WTC11 (cell line): ENCODE data around the gene SEMA3C. TPM values are rescaled to one million over a fixed set of nuclear protein-coding genes. Genes with fewer than 3 reads are reported as not detected.

Source experiments
- ATAC-seq: fragments of 200-7000 bp; cut with Tn5 transposase; 2 replicates; pipeline ENCODE4 v1.10.0; 2021; ENCODE audit warnings: mild to moderate bottlenecking, moderate library complexity
- CTCF ChIA-PET: fragments of 300-600 bp; sonication (Branson Sonifier 250); formaldehyde crosslinking; loops from one replicate; lab custom pipeline; 2021; ENCODE audit warnings: antibody characterized with exemption; lab: Charles Lee
- POLR2A ChIA-PET: fragments of 350-600 bp; sonication (Branson Sonifier 250); formaldehyde crosslinking; loops from one replicate; lab custom pipeline; 2021; ENCODE audit warnings: antibody characterized with exemption; lab: Charles Lee
- DNase-seq: peaks from one replicate; pipeline ENCODE4 v3.0.0; 2021; ENCODE audit warnings: low spot score
- H3K27ac Mint-ChIP-seq: 2 replicates; pipeline ENCODE4 v1.8.0; 2021; ENCODE audit warnings: mixed read lengths
- H3K27me3 Mint-ChIP-seq: 2 replicates; pipeline ENCODE4 v1.8.0; 2021; ENCODE audit warnings: low read depth, mild to moderate bottlenecking, moderate library complexity, mixed read lengths
- H3K36me3 Mint-ChIP-seq: 2 replicates; pipeline ENCODE4 v1.8.0; 2021; ENCODE audit warnings: mixed read lengths
- H3K4me1 Mint-ChIP-seq: 2 replicates; pipeline ENCODE4 v1.8.0; 2022; ENCODE audit warnings: mixed read lengths
- H3K4me3 Mint-ChIP-seq: 2 replicates; pipeline ENCODE4 v1.8.0; 2021; ENCODE audit warnings: mild to moderate bottlenecking, moderate library complexity, mixed read lengths
- H3K9me3 Mint-ChIP-seq: 2 replicates; pipeline ENCODE4 v1.8.0; 2021; ENCODE audit warnings: mixed read lengths
- CREB1 ChIP-seq: sonication (generic); formaldehyde crosslinking; IDR thresholded peaks from 2 replicates; pipeline ENCODE4 v1.8.0; 2023; ENCODE audit warnings: mild to moderate bottlenecking, missing genetic modification reagents
- IRF2 ChIP-seq: sonication (generic); formaldehyde crosslinking; IDR thresholded peaks from 2 replicates; pipeline ENCODE4 v1.8.0; 2022; ENCODE audit warnings: low read depth, missing genetic modification reagents, borderline replicate concordance
- NFE2L1 ChIP-seq: sonication (generic); formaldehyde crosslinking; IDR thresholded peaks from 2 replicates; pipeline ENCODE4 v1.8.1; 2023; ENCODE audit warnings: missing genetic modification reagents
- NR1H2 ChIP-seq: sonication (generic); formaldehyde crosslinking; IDR thresholded peaks from 2 replicates; pipeline ENCODE4 v1.9.0; 2021; ENCODE audit warnings: mild to moderate bottlenecking, moderate library complexity, missing genetic modification reagents
- NR2C2 ChIP-seq: sonication (generic); formaldehyde crosslinking; IDR thresholded peaks from 2 replicates; pipeline ENCODE4 v1.8.0; 2022; ENCODE audit warnings: mild to moderate bottlenecking, missing genetic modification reagents
- NR3C1 ChIP-seq: sonication (generic); formaldehyde crosslinking; conservative IDR thresholded peaks from 2 replicates; pipeline ENCODE4 v1.8.1; 2023; ENCODE audit warnings: low read depth, mild to moderate bottlenecking, missing genetic modification reagents
- RELA ChIP-seq: sonication (generic); formaldehyde crosslinking; IDR thresholded peaks from 2 replicates; pipeline ENCODE4 v1.8.1; 2022; ENCODE audit warnings: missing genetic modification reagents, mild to moderate bottlenecking, borderline replicate concordance
- ZNF416 ChIP-seq: fragments of 250-450 bp; sonication (Bioruptor Pico); IDR thresholded peaks from 2 replicates; pipeline ENCODE4 v1.9.0; 2021; ENCODE audit warnings: mild to moderate bottlenecking, inconsistent platforms
- total RNA-seq: library from RNA; stranded (reverse); gene quantifications from 3 replicates; pipeline ENCODE4 v1.2.3, GENCODE V29; 2021
- TF ChIP-seq, protein P1 (sequence below): fragments of 250-450 bp; sonication (Bioruptor Pico); IDR thresholded peaks from 2 replicates; pipeline ENCODE4 v1.9.0; 2021; ENCODE audit warnings: mild to moderate bottlenecking
- TF ChIP-seq, protein P2 (sequence below): sonication (generic); formaldehyde crosslinking; IDR thresholded peaks from 2 replicates; pipeline ENCODE4 v1.8.0; 2023; ENCODE audit warnings: missing genetic modification reagents, mild to moderate bottlenecking, borderline replicate concordance
- TF ChIP-seq, protein P3 (sequence below): sonication (generic); formaldehyde crosslinking; IDR thresholded peaks from 2 replicates; pipeline ENCODE4 v1.8.0; 2022; ENCODE audit warnings: mild to moderate bottlenecking, missing genetic modification reagents
- TF ChIP-seq, protein P4 (sequence below): sonication (generic); formaldehyde crosslinking; IDR thresholded peaks from 2 replicates; pipeline ENCODE4 v1.8.1; 2023; ENCODE audit warnings: mild to moderate bottlenecking, missing genetic modification reagents, borderline replicate concordance
- TF ChIP-seq, protein P5 (sequence below): sonication (generic); formaldehyde crosslinking; IDR thresholded peaks from 2 replicates; pipeline ENCODE4 v1.8.1; 2023; ENCODE audit warnings: mild to moderate bottlenecking, missing genetic modification reagents

Gene SEMA3C
- total RNA-seq, 1 experiment from 2014 or later = 2.1 TPM

DNA sequence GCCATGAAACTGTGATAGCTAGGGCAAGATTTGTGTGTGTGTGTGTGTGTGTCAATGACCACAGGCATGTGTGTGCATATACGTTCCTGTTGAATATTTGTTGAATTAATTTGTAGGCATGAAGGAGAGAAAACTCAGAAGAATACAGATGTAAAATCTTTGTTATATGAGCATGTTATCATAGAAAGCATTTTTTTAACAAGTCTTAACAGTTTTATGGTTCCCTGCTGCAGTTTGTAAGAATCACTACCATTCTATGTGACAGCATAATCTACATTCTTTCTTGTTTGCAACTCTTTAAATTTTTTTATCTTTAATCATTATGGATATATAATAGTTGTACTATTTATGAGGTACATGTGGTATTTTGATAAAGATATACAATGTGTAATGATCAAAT is 150.1 kb downstream of the SEMA3C start:
- H3K4me3 Mint-ChIP-seq = no peak overlapping the region

DNA sequence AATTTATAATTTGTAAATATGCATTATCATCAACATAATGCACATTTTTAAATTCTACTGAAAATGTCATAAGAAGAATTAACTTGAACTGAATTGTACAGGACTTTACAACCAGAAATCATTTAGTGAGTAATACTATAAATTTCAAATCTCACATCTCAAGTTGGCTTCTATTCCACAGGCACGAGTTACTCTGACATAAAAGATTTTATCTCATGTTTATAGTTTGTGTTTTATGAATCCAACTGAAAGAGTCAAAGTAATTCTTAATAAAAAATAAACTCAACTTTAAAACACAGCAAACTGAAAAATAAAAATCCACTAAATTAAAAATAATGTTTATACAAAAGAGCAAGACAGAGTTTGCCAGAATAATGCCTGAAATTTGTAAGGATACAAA is 151.2 kb downstream of the SEMA3C start:
- Mint-ChIP-seq H3K27ac (no peak overlapping the region), H3K36me3 (no peaks in the 10 kb centered on the region), H3K4me3 (no peak overlapping the region), H3K27me3 (peaks cover 72% of the 10 kb centered on the region), H3K9me3 (no peaks in the 10 kb centered on the region), H3K4me1 (peaks cover 56% of the 10 kb centered on the region)
- ATAC-seq (no peak), DNase-seq (no peak)
- ChIA-PET CTCF (no interaction called here), POLR2A (no interaction called here)
- TF ChIP-seq, protein P1, sequence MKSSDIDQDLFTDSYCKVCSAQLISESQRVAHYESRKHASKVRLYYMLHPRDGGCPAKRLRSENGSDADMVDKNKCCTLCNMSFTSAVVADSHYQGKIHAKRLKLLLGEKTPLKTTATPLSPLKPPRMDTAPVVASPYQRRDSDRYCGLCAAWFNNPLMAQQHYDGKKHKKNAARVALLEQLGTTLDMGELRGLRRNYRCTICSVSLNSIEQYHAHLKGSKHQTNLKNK (CRISPR knock-in tag) = no peak
- TF ChIP-seq CREB1 (CRISPR knock-in tag) (no peak), NR2C2 (CRISPR knock-in tag) (no peak)

More for the DNA sequence above, 150.1 kb downstream of the SEMA3C start:
- CTCF ChIA-PET = no interaction called here
- H3K4me1 Mint-ChIP-seq = peaks cover 45% of the 10 kb centered on the region
- peaks cover 74% of the 10 kb centered on the region for H3K27me3 Mint-ChIP-seq
- no peaks in the 10 kb centered on the region for H3K9me3 Mint-ChIP-seq
- H3K36me3 Mint-ChIP-seq = no peaks in the 10 kb centered on the region
- TF ChIP-seq, protein P2, sequence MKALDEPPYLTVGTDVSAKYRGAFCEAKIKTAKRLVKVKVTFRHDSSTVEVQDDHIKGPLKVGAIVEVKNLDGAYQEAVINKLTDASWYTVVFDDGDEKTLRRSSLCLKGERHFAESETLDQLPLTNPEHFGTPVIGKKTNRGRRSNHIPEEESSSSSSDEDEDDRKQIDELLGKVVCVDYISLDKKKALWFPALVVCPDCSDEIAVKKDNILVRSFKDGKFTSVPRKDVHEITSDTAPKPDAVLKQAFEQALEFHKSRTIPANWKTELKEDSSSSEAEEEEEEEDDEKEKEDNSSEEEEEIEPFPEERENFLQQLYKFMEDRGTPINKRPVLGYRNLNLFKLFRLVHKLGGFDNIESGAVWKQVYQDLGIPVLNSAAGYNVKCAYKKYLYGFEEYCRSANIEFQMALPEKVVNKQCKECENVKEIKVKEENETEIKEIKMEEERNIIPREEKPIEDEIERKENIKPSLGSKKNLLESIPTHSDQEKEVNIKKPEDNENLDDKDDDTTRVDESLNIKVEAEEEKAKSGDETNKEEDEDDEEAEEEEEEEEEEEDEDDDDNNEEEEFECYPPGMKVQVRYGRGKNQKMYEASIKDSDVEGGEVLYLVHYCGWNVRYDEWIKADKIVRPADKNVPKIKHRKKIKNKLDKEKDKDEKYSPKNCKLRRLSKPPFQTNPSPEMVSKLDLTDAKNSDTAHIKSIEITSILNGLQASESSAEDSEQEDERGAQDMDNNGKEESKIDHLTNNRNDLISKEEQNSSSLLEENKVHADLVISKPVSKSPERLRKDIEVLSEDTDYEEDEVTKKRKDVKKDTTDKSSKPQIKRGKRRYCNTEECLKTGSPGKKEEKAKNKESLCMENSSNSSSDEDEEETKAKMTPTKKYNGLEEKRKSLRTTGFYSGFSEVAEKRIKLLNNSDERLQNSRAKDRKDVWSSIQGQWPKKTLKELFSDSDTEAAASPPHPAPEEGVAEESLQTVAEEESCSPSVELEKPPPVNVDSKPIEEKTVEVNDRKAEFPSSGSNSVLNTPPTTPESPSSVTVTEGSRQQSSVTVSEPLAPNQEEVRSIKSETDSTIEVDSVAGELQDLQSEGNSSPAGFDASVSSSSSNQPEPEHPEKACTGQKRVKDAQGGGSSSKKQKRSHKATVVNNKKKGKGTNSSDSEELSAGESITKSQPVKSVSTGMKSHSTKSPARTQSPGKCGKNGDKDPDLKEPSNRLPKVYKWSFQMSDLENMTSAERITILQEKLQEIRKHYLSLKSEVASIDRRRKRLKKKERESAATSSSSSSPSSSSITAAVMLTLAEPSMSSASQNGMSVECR (CRISPR knock-in tag) = no peak
- no peak for TF ChIP-seq ZNF416 (CRISPR knock-in tag)
- no peak for TF ChIP-seq IRF2 (CRISPR knock-in tag)
- no peak for TF ChIP-seq NR1H2 (CRISPR knock-in tag)
- no peak for ATAC-seq
- no peak overlapping the region for H3K27ac Mint-ChIP-seq
- no peak for DNase-seq
- POLR2A ChIA-PET = no interaction called here

DNA sequence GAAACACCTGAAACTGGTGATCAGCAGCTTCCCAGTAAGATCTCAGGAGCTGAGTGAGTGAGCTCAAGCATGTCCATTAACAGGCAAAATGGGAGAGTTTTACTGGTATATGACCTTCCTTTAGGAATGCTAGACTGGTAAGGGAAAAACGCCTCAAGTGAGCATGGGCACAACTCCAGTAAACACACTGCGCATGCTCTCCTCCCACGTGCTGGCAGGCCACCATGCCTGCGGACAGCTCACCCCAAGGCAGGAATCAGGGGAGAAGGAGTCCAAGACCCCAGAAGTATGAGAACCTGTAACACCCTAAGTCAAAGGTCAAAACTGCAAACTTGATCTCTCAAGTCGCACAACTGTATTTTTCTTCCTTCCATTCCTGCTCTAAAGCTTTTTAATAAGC is 152.1 kb downstream of the SEMA3C start:
- ATAC-seq (no peak), DNase-seq (no peak)
- Mint-ChIP-seq H3K9me3 (no peaks in the 10 kb centered on the region), H3K4me1 (peaks cover 52% of the 10 kb centered on the region), H3K36me3 (no peaks in the 10 kb centered on the region), H3K27me3 (peaks cover 65% of the 10 kb centered on the region), H3K4me3 (no peak overlapping the region), H3K27ac (no peak overlapping the region)
- ChIA-PET CTCF (no interaction called here), POLR2A (no interaction called here)
- TF ChIP-seq, protein P3, sequence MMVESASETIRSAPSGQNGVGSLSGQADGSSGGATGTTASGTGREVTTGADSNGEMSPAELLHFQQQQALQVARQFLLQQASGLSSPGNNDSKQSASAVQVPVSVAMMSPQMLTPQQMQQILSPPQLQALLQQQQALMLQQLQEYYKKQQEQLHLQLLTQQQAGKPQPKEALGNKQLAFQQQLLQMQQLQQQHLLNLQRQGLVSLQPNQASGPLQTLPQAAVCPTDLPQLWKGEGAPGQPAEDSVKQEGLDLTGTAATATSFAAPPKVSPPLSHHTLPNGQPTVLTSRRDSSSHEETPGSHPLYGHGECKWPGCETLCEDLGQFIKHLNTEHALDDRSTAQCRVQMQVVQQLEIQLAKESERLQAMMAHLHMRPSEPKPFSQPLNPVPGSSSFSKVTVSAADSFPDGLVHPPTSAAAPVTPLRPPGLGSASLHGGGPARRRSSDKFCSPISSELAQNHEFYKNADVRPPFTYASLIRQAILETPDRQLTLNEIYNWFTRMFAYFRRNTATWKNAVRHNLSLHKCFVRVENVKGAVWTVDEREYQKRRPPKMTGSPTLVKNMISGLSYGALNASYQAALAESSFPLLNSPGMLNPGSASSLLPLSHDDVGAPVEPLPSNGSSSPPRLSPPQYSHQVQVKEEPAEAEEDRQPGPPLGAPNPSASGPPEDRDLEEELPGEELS (CRISPR knock-in tag) = no peak
- TF ChIP-seq RELA (CRISPR knock-in tag) (no peak), NR3C1 (CRISPR knock-in tag) (no peak), NFE2L1 (CRISPR knock-in tag) (no peak)
- TF ChIP-seq, protein P4, sequence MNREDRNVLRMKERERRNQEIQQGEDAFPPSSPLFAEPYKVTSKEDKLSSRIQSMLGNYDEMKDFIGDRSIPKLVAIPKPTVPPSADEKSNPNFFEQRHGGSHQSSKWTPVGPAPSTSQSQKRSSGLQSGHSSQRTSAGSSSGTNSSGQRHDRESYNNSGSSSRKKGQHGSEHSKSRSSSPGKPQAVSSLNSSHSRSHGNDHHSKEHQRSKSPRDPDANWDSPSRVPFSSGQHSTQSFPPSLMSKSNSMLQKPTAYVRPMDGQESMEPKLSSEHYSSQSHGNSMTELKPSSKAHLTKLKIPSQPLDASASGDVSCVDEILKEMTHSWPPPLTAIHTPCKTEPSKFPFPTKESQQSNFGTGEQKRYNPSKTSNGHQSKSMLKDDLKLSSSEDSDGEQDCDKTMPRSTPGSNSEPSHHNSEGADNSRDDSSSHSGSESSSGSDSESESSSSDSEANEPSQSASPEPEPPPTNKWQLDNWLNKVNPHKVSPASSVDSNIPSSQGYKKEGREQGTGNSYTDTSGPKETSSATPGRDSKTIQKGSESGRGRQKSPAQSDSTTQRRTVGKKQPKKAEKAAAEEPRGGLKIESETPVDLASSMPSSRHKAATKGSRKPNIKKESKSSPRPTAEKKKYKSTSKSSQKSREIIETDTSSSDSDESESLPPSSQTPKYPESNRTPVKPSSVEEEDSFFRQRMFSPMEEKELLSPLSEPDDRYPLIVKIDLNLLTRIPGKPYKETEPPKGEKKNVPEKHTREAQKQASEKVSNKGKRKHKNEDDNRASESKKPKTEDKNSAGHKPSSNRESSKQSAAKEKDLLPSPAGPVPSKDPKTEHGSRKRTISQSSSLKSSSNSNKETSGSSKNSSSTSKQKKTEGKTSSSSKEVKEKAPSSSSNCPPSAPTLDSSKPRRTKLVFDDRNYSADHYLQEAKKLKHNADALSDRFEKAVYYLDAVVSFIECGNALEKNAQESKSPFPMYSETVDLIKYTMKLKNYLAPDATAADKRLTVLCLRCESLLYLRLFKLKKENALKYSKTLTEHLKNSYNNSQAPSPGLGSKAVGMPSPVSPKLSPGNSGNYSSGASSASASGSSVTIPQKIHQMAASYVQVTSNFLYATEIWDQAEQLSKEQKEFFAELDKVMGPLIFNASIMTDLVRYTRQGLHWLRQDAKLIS = no peak
- TF ChIP-seq, protein P2 (CRISPR knock-in tag) = no peak
- TF ChIP-seq, protein P5, sequence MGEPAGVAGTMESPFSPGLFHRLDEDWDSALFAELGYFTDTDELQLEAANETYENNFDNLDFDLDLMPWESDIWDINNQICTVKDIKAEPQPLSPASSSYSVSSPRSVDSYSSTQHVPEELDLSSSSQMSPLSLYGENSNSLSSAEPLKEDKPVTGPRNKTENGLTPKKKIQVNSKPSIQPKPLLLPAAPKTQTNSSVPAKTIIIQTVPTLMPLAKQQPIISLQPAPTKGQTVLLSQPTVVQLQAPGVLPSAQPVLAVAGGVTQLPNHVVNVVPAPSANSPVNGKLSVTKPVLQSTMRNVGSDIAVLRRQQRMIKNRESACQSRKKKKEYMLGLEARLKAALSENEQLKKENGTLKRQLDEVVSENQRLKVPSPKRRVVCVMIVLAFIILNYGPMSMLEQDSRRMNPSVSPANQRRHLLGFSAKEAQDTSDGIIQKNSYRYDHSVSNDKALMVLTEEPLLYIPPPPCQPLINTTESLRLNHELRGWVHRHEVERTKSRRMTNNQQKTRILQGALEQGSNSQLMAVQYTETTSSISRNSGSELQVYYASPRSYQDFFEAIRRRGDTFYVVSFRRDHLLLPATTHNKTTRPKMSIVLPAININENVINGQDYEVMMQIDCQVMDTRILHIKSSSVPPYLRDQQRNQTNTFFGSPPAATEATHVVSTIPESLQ = no peak
